ENCODE data around the gene DCLK1.
"Not testable (repeated sequence)": the region's sequence is repeated elsewhere in the genome, so short reads cannot be mapped to it uniquely, and the experiment has no call there.

The DCLK1 gene

GRCh38 chr13:36089130-36089647 lies 42.0 kb downstream of the DCLK1 start:
- TF ChIP-seq Cebpa-rat (IDR thresholded peaks at IDR 0.05), result no peak
- Histone ChIP-seq H3K9me3 (no peaks in the 10 kb centered on the region), H3K27ac (no peak overlapping the region), H3K4me2 (no peak overlapping the region), H3K4me1 (no peaks in the 10 kb centered on the region), H4K20me1 (no peaks in the 10 kb centered on the region), H3K27me3 (no peaks in the 10 kb centered on the region), H3K36me3 (no peaks in the 10 kb centered on the region), H3K9ac (no peak overlapping the region), H3K4me3 (no peak overlapping the region)

GRCh38 chr13:36088463-36088862 lies 42.7 kb downstream of the DCLK1 start:
- Histone ChIP-seq H4K20me1 (no peaks in the 10 kb centered on the region), H3K27ac (no peak overlapping the region), H3K36me3 (no peaks in the 10 kb centered on the region), H3K4me3 (no peak overlapping the region), H3K4me2 (no peak overlapping the region), H3K4me1 (no peaks in the 10 kb centered on the region), H3K9ac (no peak overlapping the region), H3K27me3 (no peaks in the 10 kb centered on the region), H3K9me3 (no peaks in the 10 kb centered on the region)
- no peak for TF ChIP-seq Cebpa-rat (IDR thresholded peaks at IDR 0.05)

DNA sequence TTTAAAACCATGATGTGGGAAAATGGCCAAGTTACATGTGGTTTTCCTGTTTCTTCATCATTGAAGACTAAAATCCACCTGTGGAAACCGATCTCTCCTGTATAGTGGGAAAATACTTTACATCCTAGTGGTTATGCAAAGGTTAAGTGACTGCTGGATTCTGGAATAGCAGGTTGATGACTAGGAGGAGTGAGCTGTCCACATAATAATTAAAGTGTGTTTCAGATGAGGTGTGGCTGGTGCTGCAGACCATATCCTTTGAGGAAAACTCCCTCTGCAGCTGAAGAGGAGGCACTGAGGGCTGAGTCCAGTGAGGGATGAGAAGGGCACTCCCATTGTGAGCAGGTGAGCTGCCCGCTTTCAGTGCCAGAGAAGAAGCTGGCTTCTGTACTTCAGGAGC lies 43.2 kb downstream of the DCLK1 start:
- Histone ChIP-seq H3K27me3 (no peaks in the 10 kb centered on the region), H3K9me3 (no peaks in the 10 kb centered on the region), H3K4me2 (no peak overlapping the region), H4K20me1 (no peaks in the 10 kb centered on the region), H3K36me3 (no peaks in the 10 kb centered on the region), H3K27ac (no peak overlapping the region), H3K9ac (no peak overlapping the region), H3K4me1 (no peaks in the 10 kb centered on the region), H3K4me3 (no peak overlapping the region)
- no peak for TF ChIP-seq Cebpa-rat (IDR thresholded peaks at IDR 0.05)

GRCh38 chr13:36086117-36086516 lies 45.1 kb downstream of the DCLK1 start:
- Histone ChIP-seq H3K4me3 (no peak overlapping the region), H3K36me3 (no peaks in the 10 kb centered on the region), H3K9me3 (no peaks in the 10 kb centered on the region), H3K4me2 (no peak overlapping the region), H3K9ac (no peak overlapping the region), H3K27ac (no peak overlapping the region), H3K4me1 (no peaks in the 10 kb centered on the region), H4K20me1 (no peaks in the 10 kb centered on the region), H3K27me3 (no peaks in the 10 kb centered on the region)
- no peak for TF ChIP-seq Cebpa-rat (IDR thresholded peaks at IDR 0.05)

- H3K27me3 ChIP-seq, result no peaks in the 10 kb centered on the region
- H3K4me1 ChIP-seq, result no peaks in the 10 kb centered on the region
- no peak overlapping the region for H3K27ac ChIP-seq
- H4K20me1 ChIP-seq, result no peaks in the 10 kb centered on the region
- H3K36me3 ChIP-seq, result no peaks in the 10 kb centered on the region
- H3K4me3 ChIP-seq, result no peak overlapping the region
- no peaks in the 10 kb centered on the region for H3K9me3 ChIP-seq
- TF ChIP-seq Cebpa-rat (IDR thresholded peaks at IDR 0.05), result no peak
- H3K4me2 ChIP-seq, result no peak overlapping the region
- H3K9ac ChIP-seq, result no peak overlapping the region
Measured at GRCh38 chr13:36084131-36084530, 47.1 kb downstream of the DCLK1 start.

DNA sequence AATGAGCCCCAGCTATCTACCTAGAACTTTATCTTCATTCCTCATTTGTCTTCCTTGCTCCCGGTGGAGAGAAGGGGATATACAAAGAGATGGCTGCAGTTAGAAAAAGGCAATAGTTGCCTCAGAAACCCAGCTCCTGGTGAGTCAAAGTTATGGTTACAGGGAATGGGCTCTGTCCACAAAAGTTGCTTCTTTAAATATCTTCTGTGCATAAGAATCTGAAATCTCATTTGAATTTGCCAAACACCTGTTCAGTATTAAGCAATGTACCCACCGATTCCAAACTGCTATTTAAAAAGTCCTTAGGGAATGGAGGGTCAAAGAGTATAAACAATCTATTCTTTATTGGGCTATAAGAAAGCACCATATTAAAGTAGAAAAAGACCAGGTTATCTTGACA lies 48.4 kb downstream of the DCLK1 start:
- Histone ChIP-seq H3K27ac (no peak overlapping the region), H3K4me2 (no peak overlapping the region), H3K9ac (no peak overlapping the region), H3K27me3 (no peaks in the 10 kb centered on the region), H3K4me3 (no peak overlapping the region), H3K36me3 (no peaks in the 10 kb centered on the region), H3K4me1 (no peaks in the 10 kb centered on the region), H4K20me1 (no peaks in the 10 kb centered on the region), H3K9me3 (no peaks in the 10 kb centered on the region)
- TF ChIP-seq Cebpa-rat (IDR thresholded peaks at IDR 0.05), result no peak

- no peak for TF ChIP-seq Cebpa-rat (IDR thresholded peaks at IDR 0.05)
- H3K4me1 ChIP-seq, result no peaks in the 10 kb centered on the region
- no peaks in the 10 kb centered on the region for H4K20me1 ChIP-seq
- no peak overlapping the region for H3K27ac ChIP-seq
- H3K4me2 ChIP-seq, result no peak overlapping the region
- H3K27me3 ChIP-seq, result no peaks in the 10 kb centered on the region
- H3K9ac ChIP-seq, result no peak overlapping the region
- no peak overlapping the region for H3K4me3 ChIP-seq
- H3K36me3 ChIP-seq, result no peaks in the 10 kb centered on the region
- no peaks in the 10 kb centered on the region for H3K9me3 ChIP-seq
Measured at GRCh38 chr13:36082396-36082795, 48.8 kb downstream of the DCLK1 start.

DNA sequence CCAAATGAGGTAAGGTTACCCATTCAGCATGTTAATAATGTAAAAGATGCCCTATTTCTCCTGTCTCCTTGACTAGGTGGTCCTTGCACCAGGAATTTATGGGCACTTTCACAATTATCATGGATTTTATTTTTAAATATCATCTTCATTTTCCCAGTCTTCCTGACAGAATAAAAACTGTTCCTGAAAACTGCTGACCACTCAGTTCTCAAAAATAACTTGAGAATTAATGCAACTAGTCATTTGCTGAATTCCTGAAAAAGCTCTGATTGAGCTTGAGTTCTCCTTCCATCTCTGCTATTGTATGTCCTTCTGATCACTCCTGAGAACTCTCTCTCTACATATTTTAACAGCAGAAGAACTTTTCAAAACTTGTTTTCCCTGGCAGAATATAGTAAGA lies 55.0 kb downstream of the DCLK1 start:
- H3K27me3 ChIP-seq, result no peaks in the 10 kb centered on the region
- no peaks in the 10 kb centered on the region for H3K4me1 ChIP-seq
- no peak overlapping the region for H3K4me3 ChIP-seq
- H3K4me2 ChIP-seq, result no peak overlapping the region
- H3K27ac ChIP-seq, result no peak overlapping the region
- H4K20me1 ChIP-seq, result no peaks in the 10 kb centered on the region
- no peaks in the 10 kb centered on the region for H3K9me3 ChIP-seq
- TF ChIP-seq Cebpa-rat (IDR thresholded peaks at IDR 0.05), result no peak
- no peak overlapping the region for H3K9ac ChIP-seq
- H3K36me3 ChIP-seq, result no peaks in the 10 kb centered on the region

DNA sequence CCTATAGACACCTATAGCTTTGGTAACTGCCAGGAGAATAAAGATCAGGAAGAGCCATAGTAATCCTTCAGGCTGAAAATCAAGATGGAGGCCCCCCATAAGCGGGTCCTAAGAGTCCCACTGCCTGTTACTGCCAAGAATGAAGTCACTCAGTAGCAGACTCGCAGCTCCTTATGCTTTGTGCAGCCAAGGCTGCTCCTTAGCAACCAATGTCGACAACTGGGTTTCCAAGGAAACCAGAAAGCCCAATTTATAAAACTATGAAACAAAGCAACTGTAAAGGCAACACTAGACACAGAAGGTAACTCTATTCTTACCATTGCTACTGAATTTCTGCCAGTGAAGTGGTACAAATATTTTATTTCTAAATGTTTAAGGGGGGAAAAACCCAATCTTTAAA lies 56.5 kb downstream of the DCLK1 start:
- H3K9ac ChIP-seq, result no peak overlapping the region
- H3K4me1 ChIP-seq, result no peaks in the 10 kb centered on the region
- no peaks in the 10 kb centered on the region for H4K20me1 ChIP-seq
- no peaks in the 10 kb centered on the region for H3K36me3 ChIP-seq
- no peak overlapping the region for H3K4me2 ChIP-seq
- no peak for TF ChIP-seq Cebpa-rat (IDR thresholded peaks at IDR 0.05)
- H3K27ac ChIP-seq, result no peak overlapping the region
- no peaks in the 10 kb centered on the region for H3K27me3 ChIP-seq
- H3K9me3 ChIP-seq, result no peaks in the 10 kb centered on the region
- H3K4me3 ChIP-seq, result no peak overlapping the region

- no peak for TF ChIP-seq Cebpa-rat (IDR thresholded peaks at IDR 0.05)
- Histone ChIP-seq H3K4me2 (no peak overlapping the region), H3K27me3 (no peaks in the 10 kb centered on the region), H3K9ac (no peak overlapping the region), H3K27ac (no peak overlapping the region), H3K36me3 (no peaks in the 10 kb centered on the region), H3K9me3 (no peaks in the 10 kb centered on the region), H3K4me3 (no peak overlapping the region), H4K20me1 (no peaks in the 10 kb centered on the region), H3K4me1 (no peaks in the 10 kb centered on the region)
Measured at GRCh38 chr13:36072152-36072935, 58.8 kb downstream of the DCLK1 start.

- H3K36me3 ChIP-seq, H3K27me3 ChIP-seq, H4K20me1 ChIP-seq, H3K9me3 ChIP-seq, H3K4me1 ChIP-seq, H3K4me3 ChIP-seq, H3K27ac ChIP-seq, H3K4me2 ChIP-seq, H3K9ac ChIP-seq: not testable (repeated sequence)
Measured at GRCh38 chr13:36070504-36071192, 60.5 kb downstream of the DCLK1 start.
